CD4-positive, CD25-positive, alpha-beta regulatory T cell (primary cell): ENCODE data around the gene OR6J1. TPM values are rescaled to one million over a fixed set of nuclear protein-coding genes. Genes with fewer than 3 reads are reported as not detected.
A peak's percentile ranks its signal among the peaks of the same experiment; 100 is the strongest.
"Not testable (repeated sequence)": the region's sequence is repeated elsewhere in the genome, so short reads cannot be mapped to it uniquely, and the experiment has no call there.

ENCODE experiments used
- ATAC-seq, 2 donors: fragments of 150-1000 bp; cut with Tn5 transposase; one replicate each; pipeline ENCODE4 v1.10.0; 2021; ENCODE audit warnings: low read depth in 2 of 2, moderate number of reproducible peaks in 2 of 2, moderate library complexity in 1 of 2
- DNase-seq, 3 donors: peaks; one replicate each; pipeline versions ENCODE4 v3.0.0 to v3.0.0-alpha.2; 2012 to 2022; ENCODE audit warnings: mixed read lengths in 1 of 3
- H3K27ac ChIP-seq: one replicate; pipeline ENCODE4 v1.7.0; 2013; ENCODE audit warnings: mild to moderate bottlenecking, low read length; ENCODE audit not compliant: insufficient read depth, poor library complexity, severe bottlenecking
- H3K27me3 ChIP-seq: one replicate; pipeline ENCODE4 v1.7.0; 2013; ENCODE audit warnings: low read length; ENCODE audit not compliant: control insufficient read depth, insufficient read depth
- H3K36me3 ChIP-seq: one replicate; pipeline ENCODE4 v1.7.0; 2013; ENCODE audit warnings: mild to moderate bottlenecking, low read length, moderate library complexity; ENCODE audit not compliant: control insufficient read depth, insufficient read depth
- H3K4me1 ChIP-seq: 2 replicates; pipeline ENCODE4 v1.7.0; 2013; ENCODE audit warnings: mild to moderate bottlenecking, low read length; ENCODE audit not compliant: insufficient read depth, control insufficient read depth, poor library complexity, severe bottlenecking
- H3K4me3 ChIP-seq: one replicate; pipeline ENCODE4 v1.7.0; 2013; ENCODE audit warnings: low read depth, mild to moderate bottlenecking, low read length, moderate library complexity
- H3K9me3 ChIP-seq, 2 experiments: 1 replicate in 1 of 2; 2 replicates in 1 of 2; pipeline ENCODE4 v1.7.0; 2013; ENCODE audit warnings: low read length in 2 of 2, mild to moderate bottlenecking in 1 of 2, moderate library complexity in 1 of 2; ENCODE audit not compliant: control insufficient read depth in 2 of 2
- H3K27ac Mint-ChIP-seq, 3 donors: one replicate each; pipeline ENCODE4 v1.8.0; 2020 to 2022; ENCODE audit warnings: mild to moderate bottlenecking in 3 of 3, mixed read lengths in 3 of 3, moderate library complexity in 2 of 3
- H3K27me3 Mint-ChIP-seq: one replicate; pipeline ENCODE4 v1.8.0; 2022; ENCODE audit warnings: mild to moderate bottlenecking, mixed read lengths
- H3K36me3 Mint-ChIP-seq: one replicate; pipeline ENCODE4 v1.8.0; 2020; ENCODE audit warnings: mixed read lengths
- H3K4me1 Mint-ChIP-seq, 4 donors: one replicate each; pipeline ENCODE4 v1.8.0; 2020 to 2022; ENCODE audit warnings: mixed read lengths in 4 of 4, mild to moderate bottlenecking in 1 of 4
- H3K4me3 Mint-ChIP-seq, 4 donors: one replicate each; pipeline ENCODE4 v1.8.0; 2020 to 2022; ENCODE audit warnings: mild to moderate bottlenecking in 4 of 4, mixed read lengths in 4 of 4, moderate library complexity in 3 of 4
- H3K9me3 Mint-ChIP-seq, 7 donors: one replicate each; pipeline ENCODE4 v1.8.0; 2020 to 2022; ENCODE audit warnings: mixed read lengths in 7 of 7, mild to moderate bottlenecking in 3 of 7, moderate library complexity in 2 of 7
- polyA plus RNA-seq, 4 donors: library from polyadenylated mRNA; unstranded; fragments of 300-500 nt; fragmentation: Illumina TruSeq; gene quantifications; one replicate each; pipeline ENCODE4 v1.2.3, GENCODE V29; 2021
- total RNA-seq: library from RNA; stranded (reverse); gene quantifications from one replicate; pipeline ENCODE4 v1.2.3, GENCODE V29; 2022

OR6J1 gene
- total and polyA plus RNA-seq, 5 donors from 2014 or later = not detected

DNA sequence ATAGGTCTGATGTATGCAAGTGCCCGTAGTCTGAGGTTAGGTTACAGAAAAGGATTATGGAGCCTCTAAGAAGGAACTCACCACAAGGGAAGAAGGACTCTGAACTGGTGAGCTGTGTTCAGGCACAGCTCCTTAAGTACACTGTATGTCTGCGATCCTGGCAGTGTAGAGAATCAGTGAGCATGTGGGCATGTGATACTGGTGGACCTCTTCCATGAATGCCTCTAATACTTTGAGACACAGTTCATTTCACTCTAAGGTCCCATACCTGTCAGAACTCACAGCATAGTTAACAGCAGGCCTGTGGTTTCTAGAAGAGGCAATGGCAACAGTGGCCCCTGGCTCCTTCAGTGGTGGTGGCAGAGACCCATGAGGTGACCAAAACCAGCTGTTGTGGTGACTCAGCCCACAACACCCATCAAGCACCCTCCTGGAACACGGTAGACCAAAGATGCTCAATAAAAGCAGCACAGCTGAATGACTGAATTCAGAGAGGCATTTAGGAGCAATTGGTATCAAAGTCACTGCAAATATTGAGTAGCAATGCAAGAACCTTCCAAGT, 6.9 kb upstream of the OR6J1 start:
- no peak overlapping the region for H3K4me3 ChIP-seq
- DNase-seq (no peak), ATAC-seq (no peak)
- Mint-ChIP-seq H3K4me3 (no peak overlapping the region), H3K36me3 (no peaks in the 10 kb centered on the region), H3K4me1 (no peaks in the 10 kb centered on the region), H3K27me3 (peaks cover 3% of the 10 kb centered on the region), H3K9me3 (no peaks in the 10 kb centered on the region), H3K27ac (peak overlapping the region in 1 of 3 donors; percentile 32)
- H3K4me1 ChIP-seq = no peaks in the 10 kb centered on the region
- no peaks in the 10 kb centered on the region for H3K9me3 ChIP-seq
- H3K27me3 ChIP-seq = no peaks in the 10 kb centered on the region
- no peak overlapping the region for H3K27ac ChIP-seq
- no peaks in the 10 kb centered on the region for H3K36me3 ChIP-seq

DNA sequence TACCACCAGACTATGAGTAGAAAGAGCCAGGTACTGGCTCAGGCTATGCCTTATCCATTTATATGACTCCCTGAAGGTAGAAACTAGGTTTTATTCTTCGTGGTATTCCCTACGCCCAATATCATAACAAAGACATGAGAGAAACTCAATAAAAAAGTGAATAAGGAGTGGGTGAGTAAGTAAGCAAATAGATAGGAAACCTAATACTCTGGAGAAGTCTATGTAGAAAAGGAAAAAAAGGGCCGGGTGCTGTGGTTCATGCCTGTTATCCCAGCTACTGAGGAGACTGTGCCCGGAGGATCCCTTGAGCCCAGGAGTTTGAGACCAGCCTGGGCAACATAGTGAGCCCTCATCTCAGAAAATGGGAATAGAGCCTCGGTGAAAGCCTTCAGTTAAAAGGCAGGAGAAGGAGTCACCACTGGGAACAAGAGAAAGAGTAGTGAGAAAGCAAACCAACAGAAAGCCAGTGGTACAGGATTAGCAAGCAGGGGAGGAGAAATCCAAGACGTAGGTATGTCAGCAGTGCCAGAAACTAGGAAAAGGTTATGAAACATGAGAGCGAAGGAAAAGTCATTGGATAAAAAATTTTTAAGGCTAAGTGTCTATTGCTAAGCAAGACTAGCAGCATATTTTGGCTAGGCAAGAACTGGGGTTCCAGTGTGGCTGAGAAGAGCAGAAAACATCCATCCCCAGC, 6.0 kb upstream of the OR6J1 start:
- no peaks in the 10 kb centered on the region for H3K27me3 ChIP-seq
- H3K4me3 Mint-ChIP-seq = no peak overlapping the region
- H3K27ac Mint-ChIP-seq = no peak overlapping the region
- no peak overlapping the region for H3K4me3 ChIP-seq
- no peaks in the 10 kb centered on the region for H3K27me3 Mint-ChIP-seq
- no peaks in the 10 kb centered on the region for H3K36me3 Mint-ChIP-seq
- H3K9me3 ChIP-seq = no peaks in the 10 kb centered on the region
- H3K4me1 ChIP-seq = no peaks in the 10 kb centered on the region
- no peak overlapping the region for H3K27ac ChIP-seq
- H3K4me1 Mint-ChIP-seq = no peaks in the 10 kb centered on the region
- ATAC-seq (no peak), DNase-seq (no peak)
- no peaks in the 10 kb centered on the region for H3K36me3 ChIP-seq
- no peaks in the 10 kb centered on the region for H3K9me3 Mint-ChIP-seq

GRCh38 chr14:22648506-22648905, 4.4 kb upstream of the OR6J1 start:
- Histone ChIP-seq H3K27ac (no peak overlapping the region), H3K4me3 (no peak overlapping the region), H3K4me1 (no peaks in the 10 kb centered on the region), H3K9me3 (no peaks in the 10 kb centered on the region), H3K27me3 (no peaks in the 10 kb centered on the region), H3K36me3 (no peaks in the 10 kb centered on the region)
- Mint-ChIP-seq H3K4me3 (no peak overlapping the region), H3K4me1 (peaks cover 0 to 2% (median 0%) of the 10 kb centered on the region in 4 donors), H3K36me3 (no peaks in the 10 kb centered on the region), H3K27me3 (no peaks in the 10 kb centered on the region), H3K27ac (no peak overlapping the region), H3K9me3 (no peaks in the 10 kb centered on the region)
- DNase-seq = no peak
- no peak for ATAC-seq

DNA sequence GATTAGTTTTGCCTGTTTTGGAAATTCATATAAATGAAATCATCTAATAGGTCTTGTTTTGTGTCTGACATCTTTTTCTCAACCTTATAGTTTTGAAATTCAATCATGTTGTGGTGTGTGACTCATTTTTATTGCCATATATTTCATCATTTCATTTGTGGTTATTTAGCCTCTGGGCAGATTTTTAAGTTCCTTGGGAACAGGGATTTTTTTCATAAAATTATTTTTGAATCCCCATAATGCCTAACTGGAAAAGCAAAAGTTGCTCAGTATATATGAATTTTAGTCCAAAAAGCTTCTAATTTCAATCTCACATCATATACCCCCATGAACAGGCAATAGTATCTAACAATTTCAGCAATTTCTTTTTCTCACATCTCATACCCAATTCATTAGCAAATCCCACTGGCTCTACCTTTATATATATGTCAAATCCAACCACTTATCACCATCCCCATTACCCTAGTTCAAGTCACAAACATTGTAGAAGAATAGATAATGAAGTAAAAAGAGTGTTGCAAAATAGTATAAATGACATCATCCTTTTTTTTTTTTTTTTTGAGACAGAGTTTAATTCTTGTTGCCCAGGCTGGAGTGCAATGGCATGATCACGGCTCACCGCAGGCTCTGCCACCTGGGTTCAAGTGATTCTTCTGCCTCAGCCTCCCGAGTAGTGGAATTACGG, 2.6 kb upstream of the OR6J1 start:
- H3K4me3 Mint-ChIP-seq = no peak overlapping the region
- Histone ChIP-seq H3K36me3 (no peaks in the 10 kb centered on the region), H3K27me3 (no peaks in the 10 kb centered on the region), H3K9me3 (no peaks in the 10 kb centered on the region), H3K27ac (no peak overlapping the region), H3K4me3 (no peak overlapping the region), H3K4me1 (no peaks in the 10 kb centered on the region)
- no peak overlapping the region for H3K27ac Mint-ChIP-seq
- peaks cover 0 to 2% (median 0%) of the 10 kb centered on the region in 7 donors for H3K9me3 Mint-ChIP-seq
- H3K36me3 Mint-ChIP-seq = no peaks in the 10 kb centered on the region
- peaks cover 0 to 2% (median 0%) of the 10 kb centered on the region in 4 donors for H3K4me1 Mint-ChIP-seq
- no peaks in the 10 kb centered on the region for H3K27me3 Mint-ChIP-seq
- ATAC-seq (no peak), DNase-seq (no peak)

DNA sequence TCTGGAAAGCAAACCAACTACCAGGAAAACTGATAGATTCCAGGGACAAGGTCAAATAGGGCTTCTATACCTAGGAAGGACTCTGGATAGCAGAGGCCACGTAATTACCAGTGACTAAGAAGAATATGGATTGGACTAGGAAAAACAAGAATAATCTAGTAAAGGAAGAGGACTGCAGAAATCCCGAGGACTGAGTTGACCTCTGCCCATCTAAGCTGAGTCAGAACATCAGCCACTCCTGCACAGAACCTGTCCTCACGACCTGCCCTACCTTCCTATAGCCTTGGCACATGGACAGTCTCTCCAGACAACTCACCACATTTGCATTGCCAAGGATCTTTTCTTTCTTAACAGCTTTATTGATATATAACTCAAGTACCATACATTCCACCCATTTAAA, 2.3 kb downstream of the OR6J1 start:
- Histone ChIP-seq H3K27ac (no peak overlapping the region), H3K4me3 (no peak overlapping the region), H3K4me1 (no peaks in the 10 kb centered on the region), H3K27me3 (no peaks in the 10 kb centered on the region), H3K9me3 (no peaks in the 10 kb centered on the region), H3K36me3 (no peaks in the 10 kb centered on the region)
- H3K27me3 Mint-ChIP-seq = no peaks in the 10 kb centered on the region
- H3K9me3 Mint-ChIP-seq = peaks cover 0 to 2% (median 0%) of the 10 kb centered on the region in 7 donors
- H3K36me3 Mint-ChIP-seq = no peaks in the 10 kb centered on the region
- no peak overlapping the region for H3K27ac Mint-ChIP-seq
- no peak for ATAC-seq
- H3K4me3 Mint-ChIP-seq = no peak overlapping the region
- no peak for DNase-seq
- H3K4me1 Mint-ChIP-seq = peaks cover 0 to 2% (median 0%) of the 10 kb centered on the region in 4 donors

DNA sequence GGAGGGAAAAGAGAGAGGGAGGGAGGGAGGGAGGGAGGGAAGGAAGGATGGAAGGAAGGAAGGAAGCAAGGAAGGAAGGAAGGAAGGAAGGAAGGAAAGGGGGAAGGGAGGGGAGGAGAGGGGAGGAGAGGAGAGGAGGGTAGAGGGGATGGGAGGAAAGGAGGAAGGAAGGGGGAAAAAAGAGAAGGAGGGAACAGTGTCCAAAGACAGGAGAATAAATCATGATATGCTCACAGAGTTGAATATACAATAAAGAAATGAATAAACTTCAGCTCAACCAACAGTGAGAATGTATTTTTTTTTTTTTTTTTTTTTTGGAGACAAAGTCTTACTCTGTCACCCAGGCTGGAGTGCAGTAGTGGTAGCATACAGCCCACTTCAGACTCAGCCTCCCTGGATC, 4.0 kb downstream of the OR6J1 start:
- no peak overlapping the region for H3K27ac Mint-ChIP-seq
- no peak overlapping the region for H3K4me3 Mint-ChIP-seq
- H3K9me3 ChIP-seq = no peaks in the 10 kb centered on the region
- no peak for DNase-seq
- no peaks in the 10 kb centered on the region for H3K27me3 ChIP-seq
- H3K4me1 ChIP-seq = no peaks in the 10 kb centered on the region
- no peak overlapping the region for H3K27ac ChIP-seq
- peaks cover 0 to 2% (median 0%) of the 10 kb centered on the region in 4 donors for H3K4me1 Mint-ChIP-seq
- no peaks in the 10 kb centered on the region for H3K27me3 Mint-ChIP-seq
- no peak overlapping the region for H3K4me3 ChIP-seq
- ATAC-seq = no peak
- H3K36me3 ChIP-seq = no peaks in the 10 kb centered on the region
- no peaks in the 10 kb centered on the region for H3K36me3 Mint-ChIP-seq
- peaks cover 0 to 3% (median 0%) of the 10 kb centered on the region in 7 donors for H3K9me3 Mint-ChIP-seq

DNA sequence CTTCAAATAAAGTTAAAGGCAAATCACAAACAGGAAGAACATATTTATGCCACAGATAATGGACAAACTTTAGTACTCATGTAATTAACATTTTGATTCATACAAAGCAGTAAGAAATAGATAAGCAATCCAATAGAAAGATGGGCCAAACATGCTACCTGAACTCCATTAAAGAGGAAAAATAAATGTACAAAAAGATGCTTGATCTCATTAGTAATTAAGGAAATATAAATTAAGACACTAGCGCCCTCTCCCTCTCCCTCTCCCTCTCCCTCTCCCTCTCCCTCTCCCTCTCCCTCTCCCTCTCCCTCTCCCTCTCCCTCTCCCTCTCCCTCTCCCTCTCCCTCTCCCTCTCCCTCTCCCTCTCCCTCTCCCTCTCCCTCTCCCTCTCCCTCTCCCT, 8.2 kb downstream of the OR6J1 start:
- not testable (repeated sequence) for H3K9me3 Mint-ChIP-seq, H3K27ac Mint-ChIP-seq, H3K4me1 ChIP-seq, H3K36me3 ChIP-seq, H3K27ac ChIP-seq, H3K4me3 Mint-ChIP-seq, ATAC-seq, H3K4me1 Mint-ChIP-seq, H3K9me3 ChIP-seq, H3K27me3 ChIP-seq, H3K4me3 ChIP-seq, DNase-seq, H3K36me3 Mint-ChIP-seq
- peaks cover 14% of the 10 kb centered on the region for H3K27me3 Mint-ChIP-seq
